Astrocyte (in vitro differentiated cells and primary cell): ENCODE data around the gene VAV2. TPM values are rescaled to one million over a fixed set of nuclear protein-coding genes. Genes with fewer than 3 reads are reported as not detected.

ENCODE experiments used
- DNase-seq: peaks from one replicate; pipeline ENCODE4 v3.0.0-alpha.2; 2010; ENCODE audit warnings: low read depth
- FAIRE-seq: peaks from 2 replicates; lab custom pipeline; 2011; peaks lifted over from hg19 to GRCh38; lab: Jason Lieb, UNC
- H2AFZ ChIP-seq: 2 replicates; pipeline ENCODE4 v1.6.0; 2012; ENCODE audit warnings: low read depth, low read length, inconsistent platforms
- H3K27ac ChIP-seq: 2 replicates; pipeline ENCODE4 v1.5.1; 2011; ENCODE audit warnings: low read depth, low read length, inconsistent platforms
- H3K27me3 ChIP-seq: 2 replicates; pipeline ENCODE4 v1.6.0; 2011; ENCODE audit warnings: low read length, inconsistent platforms; ENCODE audit not compliant: insufficient read depth
- H3K36me3 ChIP-seq: 2 replicates; pipeline ENCODE4 v1.5.1; 2011; ENCODE audit warnings: low read length, inconsistent platforms; ENCODE audit not compliant: insufficient read depth
- H3K4me1 ChIP-seq: 2 replicates; pipeline ENCODE4 v1.5.1; 2011; ENCODE audit warnings: low read length, inconsistent platforms; ENCODE audit not compliant: insufficient read depth
- H3K4me2 ChIP-seq: 2 replicates; pipeline ENCODE4 v1.6.0; 2012; ENCODE audit warnings: low read length, inconsistent platforms
- H3K4me3 ChIP-seq: 2 replicates; pipeline ENCODE4 v1.5.1; 2011; ENCODE audit warnings: low read depth, mild to moderate bottlenecking, low read length, inconsistent platforms; ENCODE audit not compliant: insufficient read depth
- H3K79me2 ChIP-seq: 2 replicates; pipeline ENCODE4 v1.6.0; 2012; ENCODE audit warnings: mild to moderate bottlenecking, low read length, inconsistent platforms; ENCODE audit not compliant: insufficient read depth
- H3K9ac ChIP-seq: 2 replicates; pipeline ENCODE4 v1.6.0; 2012; ENCODE audit warnings: mild to moderate bottlenecking, low read length, inconsistent platforms
- H3K9me3 ChIP-seq: 2 replicates; pipeline ENCODE4 v1.5.1; 2012; ENCODE audit warnings: low read depth, mild to moderate bottlenecking, low read length, inconsistent platforms; ENCODE audit not compliant: insufficient read depth
- H4K20me1 ChIP-seq: 2 replicates; pipeline ENCODE4 v1.6.0; 2012; ENCODE audit warnings: low read length, inconsistent platforms; ENCODE audit not compliant: insufficient read depth
- H3K27ac Mint-ChIP-seq: one replicate; pipeline ENCODE4 v1.8.0; 2021; ENCODE audit warnings: mild to moderate bottlenecking, mixed read lengths; ENCODE audit not compliant: unreplicated experiment
- H3K27me3 Mint-ChIP-seq: one replicate; pipeline ENCODE4 v1.8.0; 2021; ENCODE audit warnings: low read depth, mixed read lengths; ENCODE audit not compliant: unreplicated experiment
- H3K36me3 Mint-ChIP-seq: one replicate; pipeline ENCODE4 v1.8.0; 2021; ENCODE audit warnings: low read depth, mixed read lengths; ENCODE audit not compliant: unreplicated experiment
- H3K4me1 Mint-ChIP-seq: one replicate; pipeline ENCODE4 v1.8.0; 2021; ENCODE audit warnings: low read depth, mixed read lengths; ENCODE audit not compliant: unreplicated experiment
- H3K4me3 Mint-ChIP-seq: one replicate; pipeline ENCODE4 v1.8.0; 2021; ENCODE audit warnings: mild to moderate bottlenecking, moderate library complexity, mixed read lengths; ENCODE audit not compliant: unreplicated experiment
- H3K9me3 Mint-ChIP-seq: one replicate; pipeline ENCODE4 v1.8.0; 2021; ENCODE audit warnings: mild to moderate bottlenecking, mixed read lengths; ENCODE audit not compliant: unreplicated experiment
- EZH2 ChIP-seq: IDR thresholded peaks from 2 replicates; pipeline ENCODE4 v1.6.1; 2012; ENCODE audit warnings: mild to moderate bottlenecking, low read length, inconsistent platforms; ENCODE audit not compliant: insufficient read depth
- total RNA-seq: library from RNA; stranded (reverse); gene quantifications from 2 replicates; pipeline ENCODE4 v1.2.1, GENCODE V29; 2021
- TF ChIP-seq, protein P1 (sequence below): IDR thresholded peaks from 2 replicates; pipeline ENCODE4 v1.5.1; 2011; ENCODE audit warnings: low read depth, mild to moderate bottlenecking, inconsistent platforms, low read length, moderate library complexity; ENCODE audit not compliant: insufficient read depth

VAV2 gene
- total RNA-seq, 1 donor from 2014 or later, result 36.5 TPM

DNA sequence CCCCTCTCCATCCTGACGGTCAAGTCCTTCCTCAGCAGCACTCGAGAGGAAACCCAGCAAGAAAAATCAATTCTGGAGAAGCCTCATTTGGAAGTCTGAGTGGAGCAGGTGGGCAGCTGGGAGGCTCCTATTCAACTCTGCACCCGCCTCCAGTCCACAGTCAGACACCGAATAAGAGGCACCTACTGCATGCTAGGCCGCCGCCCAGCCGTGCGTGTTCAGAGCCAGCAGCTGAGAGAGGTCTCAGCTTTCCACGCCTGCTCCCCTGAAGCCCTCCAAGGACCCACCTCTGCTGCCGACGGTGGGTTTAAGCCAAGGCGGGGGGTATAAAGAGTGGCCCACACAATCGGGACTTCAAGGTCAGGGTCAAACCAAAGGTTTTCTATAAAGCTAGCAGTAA is 41.9 kb downstream of the VAV2 start:
- TF ChIP-seq, protein P1, sequence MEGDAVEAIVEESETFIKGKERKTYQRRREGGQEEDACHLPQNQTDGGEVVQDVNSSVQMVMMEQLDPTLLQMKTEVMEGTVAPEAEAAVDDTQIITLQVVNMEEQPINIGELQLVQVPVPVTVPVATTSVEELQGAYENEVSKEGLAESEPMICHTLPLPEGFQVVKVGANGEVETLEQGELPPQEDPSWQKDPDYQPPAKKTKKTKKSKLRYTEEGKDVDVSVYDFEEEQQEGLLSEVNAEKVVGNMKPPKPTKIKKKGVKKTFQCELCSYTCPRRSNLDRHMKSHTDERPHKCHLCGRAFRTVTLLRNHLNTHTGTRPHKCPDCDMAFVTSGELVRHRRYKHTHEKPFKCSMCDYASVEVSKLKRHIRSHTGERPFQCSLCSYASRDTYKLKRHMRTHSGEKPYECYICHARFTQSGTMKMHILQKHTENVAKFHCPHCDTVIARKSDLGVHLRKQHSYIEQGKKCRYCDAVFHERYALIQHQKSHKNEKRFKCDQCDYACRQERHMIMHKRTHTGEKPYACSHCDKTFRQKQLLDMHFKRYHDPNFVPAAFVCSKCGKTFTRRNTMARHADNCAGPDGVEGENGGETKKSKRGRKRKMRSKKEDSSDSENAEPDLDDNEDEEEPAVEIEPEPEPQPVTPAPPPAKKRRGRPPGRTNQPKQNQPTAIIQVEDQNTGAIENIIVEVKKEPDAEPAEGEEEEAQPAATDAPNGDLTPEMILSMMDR, result no peak
- TF ChIP-seq EZH2, result no peak
- H3K9me3 Mint-ChIP-seq, result no peaks in the 10 kb centered on the region
- Histone ChIP-seq H3K4me2 (no peak overlapping the region), H3K4me1 (peaks cover 18% of the 10 kb centered on the region), H3K36me3 (no peaks in the 10 kb centered on the region), H3K9ac (no peak overlapping the region), H2AFZ (no peak overlapping the region), H4K20me1 (peaks cover 96% of the 10 kb centered on the region), H3K27ac (no peak overlapping the region), H3K27me3 (no peaks in the 10 kb centered on the region), H3K9me3 (no peaks in the 10 kb centered on the region), H3K79me2 (peaks cover 91% of the 10 kb centered on the region), H3K4me3 (no peak overlapping the region)
- no peak overlapping the region for H3K4me3 Mint-ChIP-seq
- DNase-seq (no peak), FAIRE-seq (no peak)
- peaks cover 11% of the 10 kb centered on the region for H3K36me3 Mint-ChIP-seq
- H3K27me3 Mint-ChIP-seq, result no peaks in the 10 kb centered on the region
- H3K4me1 Mint-ChIP-seq, result peaks cover 17% of the 10 kb centered on the region
- no peak overlapping the region for H3K27ac Mint-ChIP-seq

DNA sequence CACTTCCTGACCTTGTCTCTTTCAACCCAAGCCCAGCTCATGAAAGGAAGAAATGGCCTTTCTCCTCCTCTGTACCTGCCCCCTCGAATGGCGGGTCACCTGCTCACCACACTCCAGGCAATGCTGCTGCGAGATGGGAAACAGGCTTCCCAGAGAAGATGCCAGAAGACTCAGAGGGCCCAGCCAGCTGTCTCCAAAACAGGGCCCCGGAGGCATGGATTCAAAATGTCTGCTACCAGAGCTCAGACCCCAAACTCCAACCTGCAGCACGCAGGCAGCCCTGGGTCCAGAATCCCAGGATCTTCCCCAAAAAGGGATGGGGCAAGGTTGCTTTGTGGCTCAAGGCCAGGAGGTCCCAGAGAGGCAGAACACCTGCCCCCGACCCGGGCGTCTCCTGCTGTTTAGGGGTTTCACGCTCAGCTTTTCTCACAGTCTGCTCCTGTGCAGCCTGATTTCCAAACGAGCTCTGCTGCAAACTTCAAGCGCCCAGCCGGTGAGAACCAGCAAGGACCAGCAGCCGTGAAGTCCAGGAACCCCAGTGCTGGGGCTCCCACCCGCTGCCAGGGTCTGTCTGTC is 42.5 kb downstream of the VAV2 start:
- no peak for FAIRE-seq
- Mint-ChIP-seq H3K27ac (no peak overlapping the region), H3K4me1 (peaks cover 12% of the 10 kb centered on the region), H3K27me3 (no peaks in the 10 kb centered on the region), H3K9me3 (no peaks in the 10 kb centered on the region), H3K36me3 (peaks cover 11% of the 10 kb centered on the region), H3K4me3 (no peak overlapping the region)
- H4K20me1 ChIP-seq, result peaks cover 97% of the 10 kb centered on the region
- no peaks in the 10 kb centered on the region for H3K36me3 ChIP-seq
- peaks cover 91% of the 10 kb centered on the region for H3K79me2 ChIP-seq
- no peak overlapping the region for H2AFZ ChIP-seq
- TF ChIP-seq EZH2, result no peak
- TF ChIP-seq, protein P1, result no peak
- H3K4me1 ChIP-seq, result peaks cover 24% of the 10 kb centered on the region
- H3K4me2 ChIP-seq, result no peak overlapping the region
- no peaks in the 10 kb centered on the region for H3K27me3 ChIP-seq
- no peak overlapping the region for H3K27ac ChIP-seq
- H3K9me3 ChIP-seq, result no peaks in the 10 kb centered on the region
- H3K9ac ChIP-seq, result no peak overlapping the region
- H3K4me3 ChIP-seq, result no peak overlapping the region
- no peak for DNase-seq
